GM18909 (cell line): Measurements from ENCODE around the gene PKMYT1.

Experiments
- ATAC-seq: cut with Tn5 transposase; IDR thresholded peaks from one replicate; pipeline ENCODE4 v1.9.1; 2021; ENCODE audit warnings: mild to moderate bottlenecking; ENCODE audit not compliant: unreplicated experiment, poor library complexity

PKMYT1 gene

DNA sequence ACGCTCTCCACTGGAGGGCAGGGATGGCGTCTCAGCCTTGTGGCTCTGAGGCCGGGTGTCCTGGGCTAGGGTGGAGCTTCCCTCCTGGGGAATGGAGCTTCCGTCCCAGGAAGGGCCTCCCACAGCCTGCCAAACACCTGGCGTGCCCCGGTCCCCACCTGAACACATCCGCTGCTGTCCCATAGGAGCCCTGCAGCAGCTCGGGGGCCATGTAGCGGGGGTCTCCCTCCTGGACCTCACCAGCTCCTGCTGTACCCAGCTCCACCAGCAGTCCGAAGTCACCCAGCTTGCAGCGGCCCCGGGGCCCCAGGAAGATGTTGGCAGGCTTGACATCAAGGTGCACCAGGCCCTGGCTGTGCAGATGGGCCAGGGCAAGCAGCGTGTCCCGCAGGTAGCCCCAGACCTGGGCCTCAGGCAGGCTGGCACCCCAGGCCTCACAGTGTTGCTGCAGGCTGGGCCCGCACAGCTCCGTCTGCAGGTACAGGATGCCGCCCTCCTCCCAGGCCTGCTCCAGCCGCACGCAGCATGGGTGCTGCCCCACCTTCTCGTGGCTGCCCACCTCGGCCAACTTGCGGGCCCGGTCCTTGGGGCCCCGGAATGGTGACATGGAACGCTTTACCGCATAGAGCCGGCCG is 5.0 kb downstream of the PKMYT1 start:
- no peak for ATAC-seq

DNA sequence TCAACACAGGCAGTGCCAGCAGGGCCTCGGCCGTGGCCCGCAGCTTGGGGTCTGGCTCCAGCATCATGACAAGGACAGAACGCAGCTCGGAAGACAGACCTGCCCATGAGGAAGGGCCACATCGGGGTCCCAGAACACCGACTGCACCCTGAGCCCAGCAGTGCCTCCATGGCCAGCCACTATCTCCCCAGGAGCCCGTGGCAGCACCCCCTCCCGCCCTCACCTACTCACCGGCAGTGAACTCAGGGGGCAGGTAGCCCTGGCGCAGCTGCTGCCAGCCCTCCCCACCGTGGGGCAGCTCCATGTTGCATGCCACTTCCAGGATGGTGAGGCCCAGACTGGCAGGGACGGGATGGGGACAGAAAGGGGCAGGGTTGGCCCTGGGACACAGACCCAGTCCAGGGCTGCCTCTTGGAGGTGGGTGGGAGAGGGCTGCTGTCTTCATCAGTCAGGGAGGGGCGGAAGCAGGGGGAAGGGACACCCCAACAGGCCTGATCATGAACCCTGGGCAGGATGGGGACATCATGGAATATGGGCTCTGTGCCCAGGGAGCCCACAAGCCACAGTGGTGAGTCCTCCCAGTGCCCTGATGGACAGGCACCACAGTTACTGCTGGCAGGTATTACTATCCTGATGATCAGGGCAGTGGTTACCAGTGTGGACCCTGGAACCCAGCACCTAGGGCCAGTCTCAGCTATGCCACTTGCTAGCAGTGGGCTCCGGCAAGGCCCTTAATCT is 5.8 kb downstream of the PKMYT1 start:
- ATAC-seq = no peak

DNA sequence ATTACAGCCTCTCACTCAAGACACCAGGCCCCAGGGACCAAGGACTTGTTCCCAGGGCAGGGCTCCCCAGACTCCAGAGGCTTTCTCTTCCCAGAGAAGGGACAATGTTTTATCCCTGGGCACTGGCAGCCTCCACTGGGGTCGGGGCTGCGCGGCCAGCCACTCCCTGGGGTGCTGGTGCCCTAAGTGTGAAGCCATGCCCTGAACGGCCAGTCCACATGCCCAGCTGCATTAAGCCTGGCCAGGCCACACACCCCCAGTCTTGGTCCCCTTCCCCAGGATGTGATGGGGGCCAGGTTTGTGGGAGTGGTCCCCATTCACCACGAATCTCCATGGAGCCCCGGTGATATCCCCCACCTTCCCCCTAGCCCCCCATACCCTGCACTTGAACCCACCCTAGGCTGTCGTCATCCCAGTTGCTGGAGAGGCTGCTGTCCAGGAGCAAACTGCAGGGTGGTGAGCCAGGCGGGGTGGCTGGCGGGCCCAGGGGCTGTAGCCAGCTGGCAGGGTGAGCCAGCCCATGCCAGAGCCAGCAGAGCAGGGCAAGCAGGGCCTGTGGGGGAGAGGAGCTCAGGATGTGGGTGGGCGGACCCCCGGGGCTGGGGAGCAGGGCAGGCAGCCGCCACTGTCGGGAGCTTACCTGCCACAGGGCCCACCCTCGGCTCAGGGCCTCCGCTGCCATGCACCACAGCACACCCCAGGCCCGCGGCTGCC is 6.5 kb downstream of the PKMYT1 start:
- ATAC-seq = no peak

DNA sequence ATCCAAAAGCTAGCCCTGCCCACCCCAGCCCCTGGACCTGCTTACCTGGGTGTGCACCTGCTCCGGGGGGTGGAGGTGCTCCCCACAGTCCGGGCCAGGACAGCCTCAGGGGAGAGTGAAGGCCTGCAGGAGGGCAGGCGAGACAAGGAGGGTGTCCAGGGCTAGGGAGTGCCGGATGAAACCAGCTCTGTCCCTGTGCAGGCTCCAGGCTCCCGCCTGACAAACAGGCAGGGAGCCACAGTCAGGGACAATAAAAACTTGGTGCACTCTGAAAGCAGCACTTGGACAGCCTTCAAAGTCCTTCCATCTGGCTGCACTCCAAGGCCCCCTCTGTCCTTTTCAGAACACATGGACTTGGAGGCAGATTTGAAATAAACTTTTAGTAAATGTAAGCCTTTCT is 7.2 kb downstream of the PKMYT1 start:
- no peak for ATAC-seq

DNA sequence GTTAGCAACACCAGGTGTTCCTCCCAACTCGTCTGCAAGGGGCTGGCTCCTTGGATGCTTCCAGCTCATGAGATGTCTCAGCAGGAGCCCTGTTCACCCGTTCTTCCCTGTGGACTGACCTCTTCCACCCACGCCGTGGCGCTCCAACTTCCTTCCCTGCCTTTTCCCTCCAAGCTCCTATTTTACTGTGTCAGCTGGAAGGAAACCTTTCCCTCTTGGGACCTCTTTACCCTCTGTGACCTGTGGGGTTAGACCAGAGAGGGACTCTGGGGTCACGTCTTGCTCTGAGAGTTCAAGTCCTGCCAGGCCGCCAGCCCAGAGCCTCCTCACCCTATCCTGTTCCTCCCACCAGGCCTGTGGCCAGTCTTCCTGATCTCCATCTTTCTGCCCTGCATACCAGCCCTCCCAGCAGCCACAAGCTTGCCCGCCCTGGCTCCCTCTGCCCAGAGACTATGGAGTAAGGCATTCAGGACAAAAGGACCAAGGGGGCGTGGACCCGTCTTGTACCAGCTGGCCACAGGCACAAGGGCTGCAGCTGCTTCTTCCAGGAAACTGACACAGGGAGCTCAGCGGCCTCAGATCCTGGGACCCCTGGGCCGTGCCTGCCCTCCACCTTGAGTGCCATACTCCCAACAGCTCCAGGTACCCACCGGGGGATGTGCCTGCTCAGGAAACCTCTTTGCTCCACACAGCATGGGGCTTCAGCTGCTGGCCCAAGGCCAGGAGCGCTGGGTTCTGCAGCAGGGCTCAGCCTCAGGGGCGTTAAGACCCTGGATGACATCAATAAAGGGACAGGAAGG is 8.1 kb downstream of the PKMYT1 start:
- ATAC-seq = no peak

DNA sequence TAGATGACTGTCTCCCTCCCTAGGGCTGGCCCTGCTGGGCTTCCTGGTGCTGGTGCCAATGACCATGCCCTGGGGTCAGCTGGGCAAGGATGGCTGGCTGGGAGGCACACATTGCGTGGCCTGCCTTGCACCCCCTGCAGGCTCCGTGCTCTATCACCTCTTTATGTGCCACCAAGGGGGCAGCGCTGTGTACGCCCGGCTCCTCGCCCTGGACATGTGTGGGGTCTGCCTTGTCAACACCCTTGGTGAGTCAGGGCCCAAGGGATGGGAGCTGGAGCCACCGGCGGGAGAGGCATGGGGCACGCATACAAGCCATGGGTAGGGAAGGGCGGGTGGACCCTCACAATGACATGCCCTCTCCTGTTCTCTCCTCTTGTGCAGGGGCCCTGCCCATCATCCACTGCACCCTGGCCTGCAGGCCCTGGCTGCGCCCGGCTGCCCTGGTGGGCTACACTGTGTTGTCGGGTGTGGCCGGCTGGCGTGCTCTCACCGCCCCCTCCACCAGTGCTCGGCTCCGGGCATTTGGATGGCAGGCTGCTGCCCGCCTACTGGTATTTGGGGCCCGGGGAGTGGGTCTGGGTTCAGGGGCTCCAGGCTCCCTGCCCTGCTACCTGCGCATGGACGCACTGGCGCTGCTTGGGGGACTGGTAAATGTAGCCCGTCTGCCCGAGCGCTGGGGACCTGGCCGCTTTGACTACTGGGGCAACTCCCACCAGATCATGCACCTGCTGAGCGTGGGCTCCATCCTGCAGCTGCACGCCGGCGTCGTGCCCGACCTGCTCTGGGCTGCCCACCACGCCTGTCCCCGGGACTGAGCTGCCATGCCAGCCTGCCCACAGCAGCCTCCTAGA is 8.9 kb downstream of the PKMYT1 start:
- ATAC-seq = no peak

DNA sequence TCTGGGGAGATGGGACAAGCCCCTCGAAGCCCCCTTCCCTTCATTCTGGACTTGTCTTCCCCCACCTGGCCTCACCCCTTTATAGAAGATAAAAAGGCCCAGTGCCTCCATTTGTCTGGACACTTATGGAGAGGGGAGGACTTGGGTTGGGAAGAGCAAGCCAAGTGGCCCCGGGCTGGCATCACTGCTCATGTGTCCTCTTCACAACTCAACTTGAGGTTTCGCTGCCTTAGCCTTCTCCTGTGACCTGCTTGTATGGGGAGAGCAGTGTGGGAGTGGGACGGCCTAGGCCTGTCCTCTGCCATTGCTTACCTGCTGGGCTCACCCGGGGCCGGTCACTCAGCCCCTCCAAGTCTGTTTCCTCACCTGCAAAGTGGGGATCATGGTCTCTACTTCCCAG is 9.7 kb downstream of the PKMYT1 start:
- ATAC-seq = no peak

DNA sequence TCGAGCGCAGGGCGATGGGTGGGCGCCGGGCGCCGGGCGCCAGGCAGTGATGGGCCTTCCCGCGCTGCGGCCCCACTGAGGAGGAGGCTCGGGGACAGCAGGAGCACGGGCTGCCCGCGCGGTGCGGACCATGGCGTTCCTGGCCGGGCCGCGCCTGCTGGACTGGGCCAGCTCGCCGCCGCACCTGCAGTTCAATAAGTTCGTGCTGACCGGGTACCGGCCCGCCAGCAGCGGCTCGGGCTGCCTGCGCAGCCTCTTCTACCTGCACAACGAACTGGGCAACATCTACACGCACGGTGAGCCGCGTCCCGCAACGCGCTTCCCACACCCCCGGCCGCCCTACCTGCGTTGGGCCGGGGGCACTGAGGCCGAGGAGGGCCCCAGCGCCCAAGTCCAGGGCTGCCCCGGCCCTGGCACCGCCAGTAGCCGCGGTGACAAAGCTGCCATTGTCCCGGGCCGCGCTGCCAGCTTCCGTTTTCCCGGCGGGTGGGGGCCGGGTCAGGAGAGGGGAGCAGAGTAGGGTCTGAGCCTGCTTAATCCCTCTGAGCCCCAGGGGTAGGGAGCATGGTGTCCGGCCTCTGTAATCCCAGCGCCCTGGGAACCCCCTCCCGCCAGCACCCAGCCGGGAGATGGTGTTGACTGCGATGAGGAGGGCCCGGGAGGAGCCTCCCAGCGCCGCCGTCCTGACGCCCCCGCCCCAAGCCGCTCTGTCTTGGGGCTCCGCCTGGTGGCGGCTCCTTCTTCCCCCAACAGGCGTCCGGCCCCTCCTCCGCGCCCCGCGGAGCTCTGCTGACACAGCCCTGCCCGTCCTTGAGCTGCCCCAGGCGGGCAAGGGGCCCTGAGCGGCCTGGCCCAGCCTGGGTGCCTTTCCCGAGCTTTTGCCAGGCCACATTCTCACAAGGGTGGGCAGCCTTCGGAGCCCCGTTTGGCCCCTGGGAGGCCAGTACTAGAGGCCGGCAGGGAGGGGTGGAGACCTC is 10.4 kb downstream of the PKMYT1 start:
- ATAC-seq = peak; percentile 38

DNA sequence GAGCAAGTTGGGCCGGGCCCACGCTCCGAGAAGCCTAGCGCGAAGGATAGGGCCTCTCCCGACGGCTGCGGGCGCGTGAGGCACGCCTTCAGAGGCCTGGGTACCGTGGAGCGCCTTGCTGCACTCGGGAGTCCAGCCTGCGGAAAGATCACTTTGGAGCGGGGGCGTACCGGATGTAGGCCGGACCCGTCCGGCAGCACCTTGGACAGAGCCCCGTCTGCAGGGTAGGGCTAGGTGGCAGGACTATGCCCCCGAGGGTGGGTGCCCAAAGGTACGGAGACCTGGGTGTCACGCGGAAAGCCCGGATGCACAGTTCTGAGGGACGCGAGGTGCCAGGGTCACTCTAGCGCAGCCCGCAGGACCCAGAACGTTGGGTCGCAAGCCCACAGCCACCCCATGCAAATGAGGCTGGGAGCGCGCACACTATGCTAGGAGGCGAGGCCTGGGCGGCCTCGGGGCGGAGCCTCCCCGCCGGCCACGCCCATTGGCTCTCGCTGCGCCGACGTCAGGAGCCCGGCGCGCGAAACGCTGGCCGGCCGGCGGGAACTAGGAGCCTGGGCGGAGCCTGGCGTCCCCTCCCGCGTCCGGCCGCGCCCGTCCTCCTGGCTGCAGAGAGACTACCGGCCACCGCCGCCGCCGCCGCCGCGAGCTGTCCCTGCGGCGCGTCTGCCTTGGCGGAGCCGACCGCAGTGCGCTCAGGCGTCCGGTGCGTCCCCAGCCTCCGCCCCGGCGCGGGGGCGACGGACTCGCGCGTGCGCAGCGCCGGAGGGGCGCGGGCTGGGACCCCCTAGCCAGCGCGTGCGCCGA is 11.3 kb downstream of the PKMYT1 start, which contains the start of gene PAQR4:
TSS of gene PAQR4 (plus strand) at position 611 of the 807 bp plus-strand sequence. CDS start 327 bp downstream, outside the sequence.
- ATAC-seq = peak; percentile 79

DNA sequence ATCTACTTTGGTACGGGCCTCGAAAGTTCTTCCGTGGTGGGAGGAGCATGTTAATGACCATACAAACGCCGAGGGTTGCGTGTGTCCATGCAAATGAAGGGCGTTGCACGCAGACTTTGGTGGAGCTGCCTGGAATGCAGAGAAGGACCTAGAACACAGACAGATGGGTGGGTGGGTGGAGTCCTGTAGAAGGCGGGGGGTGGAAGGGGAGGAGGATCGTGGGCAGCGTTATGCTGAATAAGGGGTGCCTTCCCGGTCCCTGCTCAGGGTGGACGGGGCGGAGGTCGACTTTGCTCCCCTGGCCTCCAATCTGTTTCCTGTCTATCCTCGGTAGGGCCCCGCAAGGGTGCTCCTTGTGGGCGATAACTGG is 11.9 kb downstream of the PKMYT1 start:
- no peak for ATAC-seq

DNA sequence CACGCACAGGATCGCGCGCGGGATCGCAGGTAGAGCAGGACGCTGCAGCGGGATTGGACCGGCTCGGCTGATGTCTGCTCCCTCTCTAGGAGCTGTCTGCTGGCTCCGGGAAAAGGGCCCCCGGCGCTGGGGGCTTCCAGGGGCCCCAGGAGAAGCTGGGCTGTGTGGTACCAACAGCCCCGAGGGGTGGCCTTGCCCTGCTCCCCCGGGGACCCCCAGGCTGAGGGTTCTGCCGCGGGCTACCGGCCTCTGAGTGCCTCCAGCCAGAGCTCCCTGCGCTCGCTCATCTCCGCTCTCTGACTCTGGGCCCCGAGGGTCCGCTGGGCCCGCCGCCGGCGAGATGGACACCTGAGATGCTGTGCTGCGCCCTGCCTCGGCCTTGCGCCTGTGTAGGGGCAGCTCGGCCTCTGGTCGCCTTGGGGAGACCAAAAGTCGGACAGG is 12.5 kb downstream of the PKMYT1 start:
- no peak for ATAC-seq

DNA sequence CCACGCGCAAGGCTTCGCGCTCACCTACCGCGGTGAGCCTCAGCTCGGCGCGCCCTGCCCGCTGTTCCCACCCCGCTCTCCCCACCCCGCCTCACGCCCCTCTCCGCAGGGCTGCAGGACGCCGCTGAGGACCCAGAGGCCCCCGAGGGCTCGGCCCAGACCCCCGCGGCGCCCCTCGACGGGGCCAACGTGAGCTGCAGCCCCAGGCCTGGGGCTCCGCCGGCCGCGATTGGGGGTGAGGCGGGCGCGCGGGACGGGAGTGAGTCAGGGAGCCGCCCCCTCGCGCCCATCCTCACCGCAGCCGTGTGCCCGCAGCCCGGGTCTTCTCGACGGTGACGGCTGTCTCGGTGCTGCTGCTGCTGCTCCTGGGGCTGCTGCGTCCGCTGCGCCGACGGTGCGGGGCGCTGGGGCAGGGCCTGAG is 13.0 kb downstream of the PKMYT1 start:
- ATAC-seq = no peak

DNA sequence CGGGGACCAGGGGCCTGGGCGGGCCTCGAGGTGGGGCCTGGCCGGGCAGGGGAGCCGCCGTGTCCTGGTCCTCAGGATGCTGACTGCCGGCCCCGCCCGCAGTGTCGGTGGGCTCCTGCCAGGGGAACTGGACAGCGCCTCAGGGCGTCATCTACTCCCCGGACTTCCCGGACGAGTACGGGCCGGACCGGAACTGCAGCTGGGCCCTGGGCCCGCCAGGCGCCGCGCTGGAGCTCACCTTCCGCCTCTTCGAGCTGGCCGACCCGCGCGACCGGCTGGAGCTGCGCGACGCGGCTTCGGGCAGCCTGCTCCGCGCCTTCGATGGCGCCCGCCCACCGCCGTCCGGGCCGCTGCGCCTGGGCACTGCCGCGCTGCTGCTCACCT is 13.4 kb downstream of the PKMYT1 start:
- ATAC-seq = no peak

DNA sequence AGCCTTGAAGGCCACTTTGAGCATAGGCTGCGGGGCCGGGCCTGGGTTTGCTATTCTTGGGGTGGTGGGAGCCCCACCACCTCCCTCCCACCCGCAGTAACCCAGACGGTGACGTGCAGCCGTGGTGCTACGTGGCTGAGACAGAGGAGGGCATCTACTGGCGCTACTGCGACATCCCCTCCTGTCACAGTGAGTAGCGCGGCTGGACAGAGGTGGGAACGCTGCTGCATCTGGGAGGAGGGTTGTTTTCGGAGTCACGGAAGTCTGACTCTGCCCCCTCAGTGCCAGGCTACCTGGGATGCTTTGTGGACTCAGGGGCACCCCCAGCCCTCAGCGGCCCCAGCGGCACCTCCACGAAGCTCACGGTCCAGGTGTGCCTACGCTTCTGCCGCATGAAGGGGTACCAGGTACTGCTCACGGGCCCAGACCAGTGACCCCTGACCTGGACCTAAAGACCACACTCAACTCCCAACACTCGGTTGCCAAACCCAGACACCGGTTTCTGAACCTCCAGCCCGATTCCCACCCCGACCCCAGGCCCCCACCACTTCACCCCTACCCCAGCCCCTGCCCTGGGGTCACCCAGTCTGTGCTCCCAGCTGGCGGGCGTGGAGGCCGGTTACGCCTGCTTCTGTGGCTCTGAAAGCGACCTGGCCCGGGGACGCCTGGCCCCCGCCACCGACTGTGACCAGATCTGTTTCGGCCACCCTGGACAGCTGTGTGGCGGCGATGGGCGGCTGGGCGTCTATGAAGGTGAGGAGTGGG is 14.0 kb downstream of the PKMYT1 start:
- ATAC-seq = no peak

DNA sequence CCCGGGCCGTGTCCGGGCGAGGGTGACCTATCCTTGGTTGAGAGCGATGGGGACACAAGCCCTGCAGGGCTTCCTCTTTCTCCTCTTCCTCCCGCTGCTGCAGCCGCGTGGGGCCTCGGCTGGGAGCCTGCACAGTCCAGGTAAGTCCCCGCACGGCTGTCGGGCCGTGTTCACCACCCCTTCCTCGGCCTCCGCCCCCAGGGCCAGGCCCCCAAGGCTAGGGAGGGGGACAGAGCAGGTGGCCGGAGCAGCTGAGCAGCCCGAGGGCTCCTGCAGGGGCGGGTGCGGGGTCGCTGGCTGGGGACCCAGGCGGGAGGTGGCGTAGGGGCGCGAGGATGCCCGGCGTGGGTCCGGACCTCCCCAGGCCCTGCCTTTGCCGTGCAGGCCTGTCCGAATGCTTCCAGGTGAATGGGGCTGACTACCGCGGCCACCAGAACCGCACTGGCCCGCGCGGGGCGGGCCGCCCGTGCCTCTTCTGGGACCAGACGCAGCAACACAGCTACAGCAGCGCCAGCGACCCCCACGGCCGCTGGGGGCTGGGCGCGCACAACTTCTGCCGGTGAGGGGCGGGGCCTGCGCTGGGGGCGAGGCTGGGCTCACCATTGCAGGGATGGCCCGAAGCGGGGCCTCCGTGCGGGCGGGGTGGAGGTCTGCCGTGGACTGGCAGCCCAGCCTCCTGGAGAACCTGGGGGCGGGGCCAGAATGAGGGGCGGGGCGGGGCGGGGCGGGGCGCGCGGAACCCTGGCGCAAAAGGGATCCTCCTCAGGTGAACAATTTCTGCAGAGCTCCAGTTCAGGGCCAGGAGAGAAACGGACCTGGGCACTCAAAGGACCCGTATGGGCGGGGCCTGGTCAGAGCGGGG is 15.5 kb downstream of the PKMYT1 start:
- ATAC-seq = no peak
